ENCODE results near the gene ZNF256. TPM values are rescaled to one million over a fixed set of nuclear protein-coding genes. Genes with fewer than 3 reads are reported as not detected.

Gene ZNF256
- total RNA-seq (10 to 100 TPM; 12.4 to 13.9 TPM), polyA plus RNA-seq (1 to 10 TPM; 5.6 to 6.9 TPM)

- Histone ChIP-seq H3K27me3 (ENCODE audit: insufficient read depth, low read length) (no peaks in the 10 kb centered on the region), H3K36me3 (ENCODE audit: insufficient read depth, low read length) (peaks cover 10% of the 10 kb centered on the region), H3K4me3 (ENCODE audit: low read length in 2 of 2) (peak within 1 kb of the TSS; percentile 69 to 89), H3K9me3 (ENCODE audit: control insufficient read depth in 1 of 2, low read length in 2 of 2) (peaks cover 0 to 34% of the 10 kb centered on the region in 2 donors), H3K27ac (ENCODE audit: low read depth, low read length) (peak within 1 kb of the TSS; percentile 66), H3K4me1 (ENCODE audit: insufficient read depth, low read length) (peaks cover 18% of the 10 kb centered on the region)
- Mint-ChIP-seq H3K9me3 (peaks cover 4 to 63% (median 55%) of the 10 kb centered on the region in 8 donors), H3K27me3 (no peaks in the 10 kb centered on the region), H3K27ac (peak within 1 kb of the TSS; percentile 78 to 98 (median 92)), H3K4me1 (peaks cover 15 to 24% (median 20%) of the 10 kb centered on the region in 4 donors), H3K36me3 (peaks cover 38 to 51% of the 10 kb centered on the region in 2 donors), H3K4me3 (peak within 1 kb of the TSS; percentile 90 to 98 (median 95))
- POLR2A ChIA-PET (ENCODE audit: partially characterized antibody) = interaction anchor here (1.0 to 2.2 kb wide), 2 partner anchors 55 kb away, joined by 3 to 12 read pairs; partner anchors contain the start of gene ZNF606
- intact Hi-C loops (cut with micrococcal nuclease) = loop anchor here (1.0 kb wide), 4 partner anchors 31 to 208 kb away; partner anchors contain the start of genes ZNF417, ZNF586 and ZNF606
- DNase-seq = peak; percentile 79 to 85 (median 82)
- CTCF ChIA-PET (ENCODE audit: partially characterized antibody) = no interaction called here
Measured at GRCh38 chr19:57947419-57948134, at the start of gene ZNF256. TSS of gene ZNF256 (minus strand) at chr19:57947706. CDS start at chr19:57947474, 232 bp downstream.

- POLR2A ChIA-PET (ENCODE audit: partially characterized antibody) = no interaction called here
Measured at GRCh38 chr19:57992841-57993240, 45.3 kb upstream of the ZNF256 start.

DNA sequence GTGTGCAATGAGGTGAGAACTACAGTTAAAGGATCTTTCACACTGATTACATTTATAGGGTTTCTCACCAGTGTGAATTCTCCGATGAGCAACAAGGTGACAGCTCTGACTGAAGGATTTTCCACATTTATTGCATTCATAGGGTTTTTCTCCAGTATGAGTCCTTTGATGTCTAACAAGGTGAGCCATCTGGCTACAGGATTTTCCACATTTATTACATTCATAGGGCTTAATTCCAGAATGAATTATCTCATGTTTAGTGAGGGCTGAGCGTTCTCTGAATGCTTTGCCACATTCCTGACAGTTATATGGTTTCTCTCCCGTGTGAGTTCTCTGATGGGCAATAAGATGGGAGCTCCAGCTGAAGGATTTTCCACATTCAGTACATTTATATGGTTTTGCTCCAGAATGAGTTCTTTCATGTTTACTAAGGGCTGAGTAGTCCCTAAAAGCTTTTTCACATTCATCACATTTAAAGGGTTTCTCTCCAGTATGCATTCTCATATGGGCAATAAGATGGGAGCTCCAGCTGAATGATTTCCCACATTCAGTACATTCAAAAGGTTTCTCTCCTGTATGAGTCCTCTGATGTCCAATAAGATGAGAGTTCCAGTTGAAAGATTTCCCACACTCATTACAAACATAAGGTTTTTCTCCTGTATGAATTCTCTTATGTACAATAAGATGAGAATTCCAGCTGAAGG lies 31.2 kb upstream of the ZNF256 start:
- H3K4me3 ChIP-seq (ENCODE audit: low read length in 2 of 2) = no peak overlapping the region
- H3K4me3 Mint-ChIP-seq = no peak overlapping the region

More at GRCh38 chr19:57992841-57993240, 45.3 kb upstream of the ZNF256 start:
- Mint-ChIP-seq H3K4me1 (peaks cover 0 to 2% (median 0%) of the 10 kb centered on the region in 4 donors), H3K27ac (no peak overlapping the region), H3K9me3 (peaks cover 0 to 88% (median 79%) of the 10 kb centered on the region in 8 donors), H3K4me3 (no peak overlapping the region), H3K36me3 (peaks cover 75 to 81% of the 10 kb centered on the region in 2 donors), H3K27me3 (no peaks in the 10 kb centered on the region)
- H3K4me1 ChIP-seq (ENCODE audit: insufficient read depth, low read length) = no peaks in the 10 kb centered on the region
- H3K27ac ChIP-seq (ENCODE audit: low read depth, low read length) = no peak overlapping the region
- CTCF ChIA-PET (ENCODE audit: partially characterized antibody) = no interaction called here
- intact Hi-C loops (cut with micrococcal nuclease) = no loop called here
- peaks cover 18% of the 10 kb centered on the region for H3K36me3 ChIP-seq (ENCODE audit: insufficient read depth, low read length)
- no peaks in the 10 kb centered on the region for H3K27me3 ChIP-seq (ENCODE audit: insufficient read depth, low read length)
- DNase-seq = no peak
- no peak overlapping the region for H3K4me3 ChIP-seq (ENCODE audit: low read length in 2 of 2)
- peaks cover 6 to 43% of the 10 kb centered on the region in 2 donors for H3K9me3 ChIP-seq (ENCODE audit: control insufficient read depth in 1 of 2, low read length in 2 of 2)

DNA sequence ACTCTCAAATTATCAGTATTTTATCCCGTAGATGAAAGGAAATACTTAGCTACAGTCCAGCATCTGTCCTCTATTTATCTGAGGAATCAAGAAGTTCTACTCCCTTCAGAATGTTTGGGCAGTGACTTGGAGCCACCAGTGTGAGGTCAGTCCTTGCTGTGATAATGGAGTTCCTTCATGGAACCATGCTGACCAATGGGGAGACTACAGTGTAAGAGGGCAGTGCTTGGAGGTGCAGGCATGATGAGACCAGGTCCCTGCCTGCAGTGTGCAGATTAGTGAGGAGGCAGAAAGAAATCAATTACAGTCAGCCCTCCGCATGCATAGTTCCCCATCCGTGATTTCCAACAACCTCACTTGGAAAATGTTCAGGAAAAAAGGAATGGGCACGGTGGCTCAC lies 26.9 kb upstream of the ZNF256 start, which contains the start of gene C19orf18:
Gene C19orf18, minus strand, starts transcription at position 101 of the 400 bp plus-strand sequence. CDS start 102 bp downstream, outside the sequence.
- no peak within 1 kb of the TSS for H3K4me3 ChIP-seq (ENCODE audit: low read length in 2 of 2)
- POLR2A ChIA-PET (ENCODE audit: partially characterized antibody) = no interaction called here
- intact Hi-C loops (cut with micrococcal nuclease) = no loop called here
- H3K27ac Mint-ChIP-seq = no peak within 1 kb of the TSS
- H3K27me3 ChIP-seq (ENCODE audit: insufficient read depth, low read length) = no peaks in the 10 kb centered on the region
- H3K9me3 ChIP-seq (ENCODE audit: control insufficient read depth in 1 of 2, low read length in 2 of 2) = peaks cover 6 to 69% of the 10 kb centered on the region in 2 donors
- CTCF ChIA-PET (ENCODE audit: partially characterized antibody) = no interaction called here
- no peaks in the 10 kb centered on the region for H3K4me1 ChIP-seq (ENCODE audit: insufficient read depth, low read length)
- H3K27me3 Mint-ChIP-seq = no peaks in the 10 kb centered on the region
- DNase-seq = no peak
- peaks cover 46 to 57% of the 10 kb centered on the region in 2 donors for H3K36me3 Mint-ChIP-seq
- peaks cover 0 to 97% (median 90%) of the 10 kb centered on the region in 8 donors for H3K9me3 Mint-ChIP-seq
- H3K4me3 Mint-ChIP-seq = peak within 1 kb of the TSS in 2 of 8 donors; percentile 28 to 57
- peaks cover 3% of the 10 kb centered on the region for H3K36me3 ChIP-seq (ENCODE audit: insufficient read depth, low read length)
- H3K4me1 Mint-ChIP-seq = no peaks in the 10 kb centered on the region
- no peak within 1 kb of the TSS for H3K27ac ChIP-seq (ENCODE audit: low read depth, low read length)

More for the DNA sequence above, 31.2 kb upstream of the ZNF256 start:
- Mint-ChIP-seq H3K36me3 (peaks cover 74 to 83% of the 10 kb centered on the region in 2 donors), H3K27me3 (no peaks in the 10 kb centered on the region), H3K9me3 (peaks cover 3 to 100% (median 96%) of the 10 kb centered on the region in 8 donors), H3K27ac (no peak overlapping the region), H3K4me1 (no peaks in the 10 kb centered on the region)
- H3K27me3 ChIP-seq (ENCODE audit: insufficient read depth, low read length) = no peaks in the 10 kb centered on the region
- peaks cover 13% of the 10 kb centered on the region for H3K36me3 ChIP-seq (ENCODE audit: insufficient read depth, low read length)
- H3K9me3 ChIP-seq (ENCODE audit: control insufficient read depth in 1 of 2, low read length in 2 of 2) = peaks cover 12 to 92% of the 10 kb centered on the region in 2 donors
- ChIA-PET CTCF (ENCODE audit: partially characterized antibody) (no interaction called here), POLR2A (ENCODE audit: partially characterized antibody) (interaction anchor here (1.3 kb wide), 1 partner anchor 24 kb away, joined by 3 read pairs; the partner anchor contains the start of gene ZNF606)
- no peaks in the 10 kb centered on the region for H3K4me1 ChIP-seq (ENCODE audit: insufficient read depth, low read length)
- DNase-seq = no peak
- H3K27ac ChIP-seq (ENCODE audit: low read depth, low read length) = no peak overlapping the region
- intact Hi-C loops (cut with micrococcal nuclease) = no loop called here

DNA sequence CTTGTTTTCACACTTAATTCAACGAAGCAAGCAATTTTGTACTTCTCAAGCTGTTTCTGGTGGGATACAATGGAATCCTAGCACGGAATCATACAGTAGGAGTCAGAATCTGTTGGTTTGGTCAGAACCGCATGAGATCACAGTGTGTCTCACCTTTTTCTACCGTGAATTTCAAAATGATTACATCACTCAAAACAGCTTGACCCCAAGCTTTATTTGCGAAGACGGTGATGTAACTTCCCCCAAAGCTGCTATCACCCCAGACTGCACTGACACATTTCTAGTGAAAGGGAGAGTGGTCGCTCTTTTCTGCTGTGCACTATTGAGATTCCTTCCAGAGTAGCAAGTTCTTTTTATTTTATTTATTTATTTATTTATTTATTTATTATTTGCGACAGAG lies 17.3 kb upstream of the ZNF256 start:
- peaks cover 28 to 33% of the 10 kb centered on the region in 2 donors for H3K36me3 Mint-ChIP-seq
- peaks cover 5 to 78% (median 57%) of the 10 kb centered on the region in 8 donors for H3K9me3 Mint-ChIP-seq
- no peak overlapping the region for H3K27ac Mint-ChIP-seq

GRCh38 chr19:57961785-57962184 lies 14.3 kb upstream of the ZNF256 start:
- Histone ChIP-seq H3K9me3 (ENCODE audit: control insufficient read depth in 1 of 2, low read length in 2 of 2) (no peaks in the 10 kb centered on the region), H3K27me3 (ENCODE audit: insufficient read depth, low read length) (no peaks in the 10 kb centered on the region), H3K4me3 (ENCODE audit: low read length in 2 of 2) (no peak overlapping the region), H3K4me1 (ENCODE audit: insufficient read depth, low read length) (no peaks in the 10 kb centered on the region), H3K36me3 (ENCODE audit: insufficient read depth, low read length) (no peaks in the 10 kb centered on the region), H3K27ac (ENCODE audit: low read depth, low read length) (no peak overlapping the region)
- H3K4me3 Mint-ChIP-seq = no peak overlapping the region
- H3K27ac Mint-ChIP-seq = no peak overlapping the region
- DNase-seq = no peak
- ChIA-PET POLR2A (ENCODE audit: partially characterized antibody) (no interaction called here), CTCF (ENCODE audit: partially characterized antibody) (no interaction called here)
- intact Hi-C loops (cut with micrococcal nuclease) = no loop called here
- H3K9me3 Mint-ChIP-seq = peaks cover 5 to 78% (median 56%) of the 10 kb centered on the region in 8 donors
- no peaks in the 10 kb centered on the region for H3K4me1 Mint-ChIP-seq
- peaks cover 23 to 28% of the 10 kb centered on the region in 2 donors for H3K36me3 Mint-ChIP-seq
- H3K27me3 Mint-ChIP-seq = peaks cover 0 to 3% of the 10 kb centered on the region in 2 donors

More for the DNA sequence above, 17.3 kb upstream of the ZNF256 start:
- peaks cover 0 to 12% of the 10 kb centered on the region in 2 donors for H3K9me3 ChIP-seq (ENCODE audit: control insufficient read depth in 1 of 2, low read length in 2 of 2)
- no peaks in the 10 kb centered on the region for H3K4me1 Mint-ChIP-seq
- CTCF ChIA-PET (ENCODE audit: partially characterized antibody) = no interaction called here
- H3K4me3 ChIP-seq (ENCODE audit: low read length in 2 of 2) = no peak overlapping the region
- H3K4me3 Mint-ChIP-seq = no peak overlapping the region
- H3K36me3 ChIP-seq (ENCODE audit: insufficient read depth, low read length) = no peaks in the 10 kb centered on the region
- H3K4me1 ChIP-seq (ENCODE audit: insufficient read depth, low read length) = no peaks in the 10 kb centered on the region
- no peaks in the 10 kb centered on the region for H3K27me3 ChIP-seq (ENCODE audit: insufficient read depth, low read length)
- no peak for DNase-seq
- H3K27ac ChIP-seq (ENCODE audit: low read depth, low read length) = no peak overlapping the region
- intact Hi-C loops (cut with micrococcal nuclease) = no loop called here
- POLR2A ChIA-PET (ENCODE audit: partially characterized antibody) = no interaction called here
- H3K27me3 Mint-ChIP-seq = no peaks in the 10 kb centered on the region

- peaks cover 4 to 62% (median 56%) of the 10 kb centered on the region in 8 donors for H3K9me3 Mint-ChIP-seq
- DNase-seq = no peak
- Histone ChIP-seq H3K4me1 (ENCODE audit: insufficient read depth, low read length) (no peaks in the 10 kb centered on the region), H3K4me3 (ENCODE audit: low read length in 2 of 2) (no peak overlapping the region), H3K27ac (ENCODE audit: low read depth, low read length) (no peak overlapping the region), H3K36me3 (ENCODE audit: insufficient read depth, low read length) (no peaks in the 10 kb centered on the region), H3K9me3 (ENCODE audit: control insufficient read depth in 1 of 2, low read length in 2 of 2) (peaks cover 0 to 3% of the 10 kb centered on the region in 2 donors), H3K27me3 (ENCODE audit: insufficient read depth, low read length) (no peaks in the 10 kb centered on the region)
- no peak overlapping the region for H3K27ac Mint-ChIP-seq
- H3K36me3 Mint-ChIP-seq = peaks cover 19 to 20% of the 10 kb centered on the region in 2 donors
- POLR2A ChIA-PET (ENCODE audit: partially characterized antibody) = no interaction called here
- peaks cover 0 to 10% of the 10 kb centered on the region in 2 donors for H3K27me3 Mint-ChIP-seq
- intact Hi-C loops (cut with micrococcal nuclease) = no loop called here
- no peaks in the 10 kb centered on the region for H3K4me1 Mint-ChIP-seq
- CTCF ChIA-PET (ENCODE audit: partially characterized antibody) = no interaction called here
- H3K4me3 Mint-ChIP-seq = no peak overlapping the region
Measured at GRCh38 chr19:57954996-57955395, 7.5 kb upstream of the ZNF256 start.

All from CD4-positive, alpha-beta memory T cell (primary cell).